ENCODE measurements around the gene AGPS. TPM values are rescaled to one million over a fixed set of nuclear protein-coding genes. Genes with fewer than 3 reads are reported as not detected.

AGPS gene
- total and polyA plus RNA-seq, 3 donors from 2014 or later: 36.7 to 73.4 (median 55.7) TPM

DNA sequence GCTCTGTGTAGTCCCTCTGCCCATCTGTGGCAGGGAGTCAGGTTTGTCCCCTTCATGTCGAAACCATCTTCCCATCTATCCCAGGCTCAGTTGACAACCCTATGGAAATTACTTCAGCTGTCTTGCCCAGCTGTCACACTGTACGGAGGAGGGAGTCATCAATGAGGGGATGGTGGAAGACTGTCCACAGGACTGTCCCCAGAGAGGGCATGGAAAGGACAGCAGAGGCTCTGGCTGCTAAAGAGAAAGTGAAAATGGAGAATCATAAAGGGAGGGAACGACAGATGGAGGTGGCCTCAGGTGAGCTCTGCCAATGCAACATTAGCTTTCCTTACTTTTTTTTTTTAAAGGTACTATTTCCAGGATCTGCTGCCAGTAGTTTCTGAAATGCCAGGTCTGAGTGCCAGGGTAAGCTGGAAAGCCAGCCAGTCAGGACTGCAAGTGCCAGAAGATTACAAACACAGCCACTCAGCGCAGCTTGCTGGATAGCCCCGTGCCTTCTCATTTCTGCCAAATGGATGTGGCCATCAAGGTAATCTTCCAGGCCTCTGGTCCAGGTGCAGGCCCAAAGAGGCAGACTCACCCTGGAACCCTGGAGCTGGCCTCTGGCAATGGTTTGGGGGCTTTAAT, 192.8 kb downstream of the AGPS start:
- intact Hi-C loops (cut with DNase I; ENCODE audit: low total_unique reads): no loop called here
- WGBS, 2 donors: 84 to 92% methylated on average over 5 of the region's 5 CpGs

GRCh38 chr2:177586154-177586553, 193.6 kb downstream of the AGPS start:
- intact Hi-C loops (cut with DNase I; ENCODE audit: low total_unique reads): no loop called here
- 86 to 90% methylated on average over 1 of the region's 1 CpG for WGBS, 2 donors

More for the DNA sequence above, 192.8 kb downstream of the AGPS start:
- Histone ChIP-seq H3K27ac (no peak overlapping the region), H3K4me1 (no peaks in the 10 kb centered on the region), H3K4me3 (no peak overlapping the region), H3K9me3 (no peaks in the 10 kb centered on the region), H3K36me3 (ENCODE audit: low read depth, missing control alignments) (no peaks in the 10 kb centered on the region), H3K27me3 (no peaks in the 10 kb centered on the region)
- TF ChIP-seq POLR2A (IDR thresholded peaks at IDR 0.05): no peak
- TF ChIP-seq, protein P1, sequence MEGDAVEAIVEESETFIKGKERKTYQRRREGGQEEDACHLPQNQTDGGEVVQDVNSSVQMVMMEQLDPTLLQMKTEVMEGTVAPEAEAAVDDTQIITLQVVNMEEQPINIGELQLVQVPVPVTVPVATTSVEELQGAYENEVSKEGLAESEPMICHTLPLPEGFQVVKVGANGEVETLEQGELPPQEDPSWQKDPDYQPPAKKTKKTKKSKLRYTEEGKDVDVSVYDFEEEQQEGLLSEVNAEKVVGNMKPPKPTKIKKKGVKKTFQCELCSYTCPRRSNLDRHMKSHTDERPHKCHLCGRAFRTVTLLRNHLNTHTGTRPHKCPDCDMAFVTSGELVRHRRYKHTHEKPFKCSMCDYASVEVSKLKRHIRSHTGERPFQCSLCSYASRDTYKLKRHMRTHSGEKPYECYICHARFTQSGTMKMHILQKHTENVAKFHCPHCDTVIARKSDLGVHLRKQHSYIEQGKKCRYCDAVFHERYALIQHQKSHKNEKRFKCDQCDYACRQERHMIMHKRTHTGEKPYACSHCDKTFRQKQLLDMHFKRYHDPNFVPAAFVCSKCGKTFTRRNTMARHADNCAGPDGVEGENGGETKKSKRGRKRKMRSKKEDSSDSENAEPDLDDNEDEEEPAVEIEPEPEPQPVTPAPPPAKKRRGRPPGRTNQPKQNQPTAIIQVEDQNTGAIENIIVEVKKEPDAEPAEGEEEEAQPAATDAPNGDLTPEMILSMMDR (IDR thresholded peaks at IDR 0.05): no peak
- DNase-seq: no peak

GRCh38 chr2:177587371-177587770, 194.8 kb downstream of the AGPS start:
- WGBS, 2 donors: 47 to 86% methylated on average over 1 of the region's 1 CpG
- no peak overlapping the region for H3K27ac ChIP-seq
- TF ChIP-seq POLR2A (IDR thresholded peaks at IDR 0.05): no peak
- TF ChIP-seq, protein P1 (IDR thresholded peaks at IDR 0.05): no peak
- intact Hi-C loops (cut with DNase I; ENCODE audit: low total_unique reads): no loop called here
- no peak overlapping the region for H3K4me3 ChIP-seq
- H3K27me3 ChIP-seq: no peaks in the 10 kb centered on the region
- DNase-seq: no peak
- no peaks in the 10 kb centered on the region for H3K4me1 ChIP-seq
- no peaks in the 10 kb centered on the region for H3K9me3 ChIP-seq
- H3K36me3 ChIP-seq (ENCODE audit: low read depth, missing control alignments): no peaks in the 10 kb centered on the region

More at GRCh38 chr2:177586154-177586553, 193.6 kb downstream of the AGPS start:
- no peak overlapping the region for H3K4me3 ChIP-seq
- no peak for DNase-seq
- TF ChIP-seq POLR2A (IDR thresholded peaks at IDR 0.05): no peak
- TF ChIP-seq, protein P1 (IDR thresholded peaks at IDR 0.05): no peak
- H3K9me3 ChIP-seq: no peaks in the 10 kb centered on the region
- no peak overlapping the region for H3K27ac ChIP-seq
- no peaks in the 10 kb centered on the region for H3K4me1 ChIP-seq
- no peaks in the 10 kb centered on the region for H3K36me3 ChIP-seq (ENCODE audit: low read depth, missing control alignments)
- H3K27me3 ChIP-seq: no peaks in the 10 kb centered on the region

GRCh38 chr2:177588671-177589070, 196.1 kb downstream of the AGPS start:
- DNase-seq: no peak
- Histone ChIP-seq H3K27me3 (no peaks in the 10 kb centered on the region), H3K4me1 (no peaks in the 10 kb centered on the region), H3K4me3 (no peak overlapping the region), H3K36me3 (ENCODE audit: low read depth, missing control alignments) (no peaks in the 10 kb centered on the region), H3K9me3 (no peaks in the 10 kb centered on the region), H3K27ac (no peak overlapping the region)
- TF ChIP-seq, protein P1 (IDR thresholded peaks at IDR 0.05): no peak
- TF ChIP-seq POLR2A (IDR thresholded peaks at IDR 0.05): no peak
- 67 to 74% methylated on average over 3 of the region's 3 CpGs for WGBS, 2 donors
- intact Hi-C loops (cut with DNase I; ENCODE audit: low total_unique reads): no loop called here

DNA sequence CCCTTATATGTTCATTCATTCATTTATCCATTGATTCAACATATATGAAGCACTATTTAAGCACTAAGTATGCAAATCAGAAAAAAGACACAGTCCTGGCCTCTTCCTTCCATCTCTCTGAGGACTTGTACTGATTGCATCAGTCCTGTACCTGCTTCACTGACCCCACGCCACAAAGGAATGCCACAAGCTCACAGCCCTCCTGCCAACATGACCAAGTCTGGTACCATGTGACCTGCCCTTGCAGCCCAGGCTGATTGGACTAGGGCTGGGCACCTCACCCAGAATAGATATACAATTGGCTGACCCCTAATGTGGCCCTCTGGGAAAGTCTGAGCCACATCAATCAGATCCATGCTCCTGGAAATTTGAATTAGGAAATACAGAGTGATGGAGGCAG, 196.6 kb downstream of the AGPS start:
- intact Hi-C loops (cut with DNase I; ENCODE audit: low total_unique reads): no loop called here

More for the DNA sequence above, 196.6 kb downstream of the AGPS start:
- Histone ChIP-seq H3K27me3 (no peaks in the 10 kb centered on the region), H3K27ac (no peak overlapping the region), H3K4me1 (no peaks in the 10 kb centered on the region), H3K9me3 (no peaks in the 10 kb centered on the region), H3K36me3 (ENCODE audit: low read depth, missing control alignments) (no peaks in the 10 kb centered on the region), H3K4me3 (no peak overlapping the region)
- TF ChIP-seq, protein P1 (IDR thresholded peaks at IDR 0.05): no peak
- TF ChIP-seq POLR2A (IDR thresholded peaks at IDR 0.05): no peak
- WGBS, 2 donors: 82 to 100% methylated on average over 1 of the region's 1 CpG
- DNase-seq: no peak
